HEK293T (cell line): Measurements from ENCODE around the gene ANO9.

Experiments used
- ELF4 ChIP-seq: fragments of 450-650 bp; IDR thresholded peaks from 2 replicates; pipeline ENCODE4 v1.6.1; 2017; ENCODE audit warnings: antibody characterized with exemption
- FOXM1 ChIP-seq: fragments of 450-650 bp; IDR thresholded peaks from 2 replicates; pipeline ENCODE4 v1.6.1; 2017; ENCODE audit warnings: mild to moderate bottlenecking, borderline replicate concordance
- HDGF ChIP-seq: fragments of 450-650 bp; IDR thresholded peaks from 2 replicates; pipeline ENCODE4 v1.6.1; 2017; ENCODE audit warnings: antibody characterized with exemption, borderline replicate concordance
- TF ChIP-seq, protein P1 (sequence below): fragments of 450-650 bp; IDR thresholded peaks from 2 replicates; pipeline ENCODE4 v1.6.1; 2016

DNA sequence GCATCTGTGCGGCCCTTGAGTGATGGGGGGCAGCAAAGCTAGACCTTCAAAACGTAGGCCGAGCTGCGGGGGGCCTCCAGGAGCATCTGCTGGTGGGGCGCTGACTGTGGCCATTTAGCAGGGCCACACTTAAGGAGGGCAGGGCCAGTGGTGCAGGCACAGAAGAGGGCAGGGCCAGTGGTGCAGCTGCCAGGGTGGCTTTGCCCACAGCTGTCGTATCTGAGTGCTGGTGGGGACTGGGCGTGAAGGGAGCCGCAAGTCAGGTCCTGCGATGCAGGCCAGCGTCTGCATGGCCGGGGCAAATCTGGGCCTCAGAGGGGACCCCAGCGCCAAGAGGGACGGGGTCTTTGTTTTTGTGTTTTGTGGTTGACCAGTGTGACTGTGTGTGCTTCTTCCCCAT is 37.5 kb upstream of the ANO9 start:
- TF ChIP-seq, protein P1, sequence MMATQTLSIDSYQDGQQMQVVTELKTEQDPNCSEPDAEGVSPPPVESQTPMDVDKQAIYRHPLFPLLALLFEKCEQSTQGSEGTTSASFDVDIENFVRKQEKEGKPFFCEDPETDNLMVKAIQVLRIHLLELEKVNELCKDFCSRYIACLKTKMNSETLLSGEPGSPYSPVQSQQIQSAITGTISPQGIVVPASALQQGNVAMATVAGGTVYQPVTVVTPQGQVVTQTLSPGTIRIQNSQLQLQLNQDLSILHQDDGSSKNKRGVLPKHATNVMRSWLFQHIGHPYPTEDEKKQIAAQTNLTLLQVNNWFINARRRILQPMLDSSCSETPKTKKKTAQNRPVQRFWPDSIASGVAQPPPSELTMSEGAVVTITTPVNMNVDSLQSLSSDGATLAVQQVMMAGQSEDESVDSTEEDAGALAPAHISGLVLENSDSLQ, result no peak
- TF ChIP-seq FOXM1 (no peak), HDGF (no peak), ELF4 (no peak)
